Measurements from ENCODE around the gene MYLK. TPM values are rescaled to one million over a fixed set of nuclear protein-coding genes. Genes with fewer than 3 reads are reported as not detected.

MYLK gene
- total and polyA plus RNA-seq, 11 donors = 3.2 to 20.7 (median 12.4) TPM

DNA sequence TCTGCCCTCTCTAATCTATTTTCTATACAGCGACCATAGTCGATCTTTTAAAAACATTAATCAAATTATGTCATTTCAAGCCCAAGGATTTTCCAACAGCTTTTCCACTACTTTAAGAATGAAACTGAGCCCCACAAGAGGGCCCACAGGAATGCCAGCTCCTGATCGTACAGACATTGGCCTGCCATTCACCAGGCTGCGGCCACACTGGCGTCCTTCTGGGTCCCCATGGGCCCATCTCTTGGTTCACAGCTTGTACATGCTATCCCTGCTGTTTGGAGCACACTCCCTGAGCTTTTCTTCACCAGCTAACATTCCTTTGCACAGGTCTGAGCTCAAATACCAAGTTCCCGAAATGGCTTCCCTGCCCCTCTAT is 149.6 kb downstream of the MYLK start:
- intact Hi-C loops (cut with DNase I) = no loop called here
- DNase-seq (no peak), ATAC-seq (no peak)
- H3K36me3 ChIP-seq = no peaks in the 10 kb centered on the region
- H3K9me3 ChIP-seq = no peaks in the 10 kb centered on the region
- no peak overlapping the region for H3K27ac ChIP-seq
- no peak overlapping the region for H3K4me3 ChIP-seq
- no peaks in the 10 kb centered on the region for H3K27me3 ChIP-seq
- TF ChIP-seq CTCF (IDR thresholded peaks at IDR 0.05) (no peak), POLR2A (IDR thresholded peaks at IDR 0.05) (no peak)
- no peaks in the 10 kb centered on the region for H3K4me1 ChIP-seq
- 76 to 79% (median 78%) methylated on average over 6 of the region's 6 CpGs for WGBS, 4 donors

- intact Hi-C loops (cut with DNase I) = no loop called here
- peak in 2 of 4 donors; percentile 7 to 20 for ATAC-seq
Measured at GRCh38 chr3:123733805-123734526, 150.2 kb downstream of the MYLK start.

GRCh38 chr3:123733341-123733740 is 150.8 kb downstream of the MYLK start:
- Histone ChIP-seq H3K36me3 (no peaks in the 10 kb centered on the region), H3K27me3 (no peaks in the 10 kb centered on the region), H3K27ac (no peak overlapping the region), H3K4me3 (no peak overlapping the region), H3K9me3 (no peaks in the 10 kb centered on the region), H3K4me1 (no peaks in the 10 kb centered on the region)
- TF ChIP-seq POLR2A (IDR thresholded peaks at IDR 0.05) (no peak), CTCF (IDR thresholded peaks at IDR 0.05) (no peak)
- WGBS, 4 donors = 76 to 98% (median 96%) methylated on average over 4 of the region's 4 CpGs
- DNase-seq (no peak), ATAC-seq (no peak)
- intact Hi-C loops (cut with DNase I) = no loop called here

More at GRCh38 chr3:123733805-123734526, 150.2 kb downstream of the MYLK start:
- H3K27ac ChIP-seq = no peak overlapping the region
- no peaks in the 10 kb centered on the region for H3K36me3 ChIP-seq
- DNase-seq = no peak
- H3K9me3 ChIP-seq = no peaks in the 10 kb centered on the region
- WGBS, 4 donors = 87 to 94% (median 88%) methylated on average over 8 to 13 of the region's 13 CpGs
- H3K27me3 ChIP-seq = no peaks in the 10 kb centered on the region
- H3K4me3 ChIP-seq = no peak overlapping the region
- TF ChIP-seq POLR2A (IDR thresholded peaks at IDR 0.05) = no peak
- TF ChIP-seq CTCF (IDR thresholded peaks at IDR 0.05) = no peak
- H3K4me1 ChIP-seq = no peaks in the 10 kb centered on the region

- no peaks in the 10 kb centered on the region for H3K36me3 ChIP-seq
- TF ChIP-seq POLR2A (IDR thresholded peaks at IDR 0.05) (no peak), CTCF (IDR thresholded peaks at IDR 0.05) (no peak)
- H3K4me1 ChIP-seq = no peaks in the 10 kb centered on the region
- DNase-seq (no peak), ATAC-seq (no peak)
- no peak overlapping the region for H3K27ac ChIP-seq
- intact Hi-C loops (cut with DNase I) = no loop called here
- WGBS, 4 donors = 90 to 94% (median 91%) methylated on average over 3 of the region's 3 CpGs
- no peak overlapping the region for H3K4me3 ChIP-seq
- no peaks in the 10 kb centered on the region for H3K27me3 ChIP-seq
- no peaks in the 10 kb centered on the region for H3K9me3 ChIP-seq
Measured at GRCh38 chr3:123732447-123732846, 151.7 kb downstream of the MYLK start.
